HL-60/S4 (cell line): Measurements from ENCODE around the gene ZNF264.
"Not testable (repeated sequence)": the region's sequence is repeated elsewhere in the genome, so short reads cannot be mapped to it uniquely, and the experiment has no call there.

Experiments used
- in situ Hi-C: fragments of 300-500 bp; cut with MboI; formaldehyde crosslinking; loops from 2 replicates; pipeline ENCODE4 v1.14.3; 2022; ENCODE audit warnings: low sequenced_read_pairs

The ZNF264 gene

GRCh38 chr19:57191141-57192076 lies at the start of gene ZNF264:
Gene ZNF264 (plus strand): TSS chr19:57191500. CDS start chr19:57191914, 414 bp downstream.
- in situ Hi-C loops = no loop called here

- in situ Hi-C loops = no loop called here
Measured at GRCh38 chr19:57141699-57142098, 49.6 kb upstream of the ZNF264 start.

- in situ Hi-C loops = no loop called here
Measured at GRCh38 chr19:57152921-57153320, 38.4 kb upstream of the ZNF264 start.

GRCh38 chr19:57161985-57162539 lies 29.2 kb upstream of the ZNF264 start:
- in situ Hi-C loops = no loop called here

- in situ Hi-C loops = no loop called here
Measured at GRCh38 chr19:57165846-57166245, 25.5 kb upstream of the ZNF264 start.

- in situ Hi-C loops = no loop called here
Measured at GRCh38 chr19:57167385-57167784, 23.9 kb upstream of the ZNF264 start, which contains the start of gene DUXA. Gene DUXA (minus strand): TSS chr19:57167485. CDS start chr19:57167443, 42 bp downstream.

- in situ Hi-C loops = no loop called here
Measured at GRCh38 chr19:57171551-57172081, 19.7 kb upstream of the ZNF264 start.

GRCh38 chr19:57190301-57190700 lies 999 bp upstream of the ZNF264 start:
- in situ Hi-C loops = no loop called here

GRCh38 chr19:57192077-57192420 lies 749 bp downstream of the ZNF264 start:
- in situ Hi-C loops = no loop called here

- in situ Hi-C loops = no loop called here
Measured at GRCh38 chr19:57192993-57193392, 1.7 kb downstream of the ZNF264 start.

- in situ Hi-C loops = not testable (repeated sequence)
Measured at GRCh38 chr19:57197874-57198273, 6.6 kb downstream of the ZNF264 start.

- in situ Hi-C loops = no loop called here
Measured at GRCh38 chr19:57202160-57202559, 10.9 kb downstream of the ZNF264 start.

- in situ Hi-C loops = no loop called here
Measured at GRCh38 chr19:57210381-57210780, 19.1 kb downstream of the ZNF264 start.

GRCh38 chr19:57212109-57212508 lies 20.8 kb downstream of the ZNF264 start:
- in situ Hi-C loops = no loop called here

- in situ Hi-C loops = no loop called here
Measured at GRCh38 chr19:57227502-57227901, 36.2 kb downstream of the ZNF264 start.

GRCh38 chr19:57231686-57232085 lies 40.4 kb downstream of the ZNF264 start:
- in situ Hi-C loops = no loop called here

GRCh38 chr19:57233207-57233606 lies 41.9 kb downstream of the ZNF264 start:
- in situ Hi-C loops = no loop called here

GRCh38 chr19:57239982-57240310 lies 48.6 kb downstream of the ZNF264 start:
- in situ Hi-C loops = no loop called here

GRCh38 chr19:57240311-57241090 lies 49.2 kb downstream of the ZNF264 start, which contains the start of gene ZNF805:
Gene ZNF805 (plus strand): TSS chr19:57240632. CDS start chr19:57240892, 260 bp downstream.
- in situ Hi-C loops = no loop called here

GRCh38 chr19:57241176-57241575 lies 49.9 kb downstream of the ZNF264 start:
- in situ Hi-C loops = no loop called here

- in situ Hi-C loops = no loop called here
Measured at GRCh38 chr19:57242821-57243220, 51.5 kb downstream of the ZNF264 start.
